ENCODE data around the gene GCN1. TPM values are rescaled to one million over a fixed set of nuclear protein-coding genes. Genes with fewer than 3 reads are reported as not detected.
A peak's percentile ranks its signal among the peaks of the same experiment; 100 is the strongest.
"Not testable (repeated sequence)": the region's sequence is repeated elsewhere in the genome, so short reads cannot be mapped to it uniquely, and the experiment has no call there.

Gene GCN1
- total RNA-seq, 1 donor, result 71.6 TPM

DNA sequence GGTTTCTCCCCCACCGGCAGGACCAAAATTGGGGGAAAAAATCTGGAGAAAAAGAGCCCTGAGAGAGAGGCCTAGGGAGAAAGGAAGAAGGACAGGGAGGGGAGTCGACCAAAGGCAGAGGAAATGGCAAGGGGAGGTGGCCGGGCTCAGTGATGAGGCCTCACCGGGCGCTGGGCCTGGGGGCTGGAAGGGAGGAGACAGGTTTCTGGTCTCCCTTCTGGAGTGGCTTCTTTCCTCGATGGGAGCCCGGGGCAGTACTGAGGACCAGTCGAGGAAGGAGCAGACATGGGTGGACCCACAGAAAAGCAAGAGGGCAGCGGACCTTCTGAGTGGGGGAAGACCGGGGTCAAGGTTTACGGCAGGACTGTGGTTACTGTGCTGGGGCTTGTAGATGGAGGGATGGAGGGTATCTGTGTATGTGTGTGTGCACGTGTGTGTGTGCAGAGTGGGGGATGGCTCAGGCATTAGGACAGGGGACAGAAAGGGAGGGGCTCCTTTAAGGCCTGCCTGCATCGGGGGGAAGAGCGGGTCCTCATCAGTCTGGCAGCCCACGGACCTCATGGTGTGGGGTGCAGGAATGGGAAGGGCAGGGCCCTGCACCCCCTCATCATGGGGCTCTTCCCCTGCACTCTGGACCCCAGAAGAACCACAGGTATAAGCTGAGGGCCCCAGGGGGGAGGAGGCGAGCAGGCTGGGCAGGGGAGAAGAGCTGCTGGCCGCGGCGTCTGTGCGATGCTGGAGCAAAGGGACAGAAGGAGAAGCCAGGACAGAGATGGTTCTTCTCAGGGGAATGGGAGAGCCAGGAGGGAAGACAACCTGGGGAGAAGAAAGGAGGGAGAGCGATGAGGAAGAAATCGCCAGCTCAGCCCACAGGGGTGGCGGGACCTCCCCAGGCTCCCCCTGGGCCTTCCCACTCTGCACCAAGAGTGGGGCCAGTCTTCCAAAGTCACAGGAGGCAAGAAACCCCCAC, 21.5 kb upstream of the GCN1 start:
- no peak for DNase-seq (ENCODE audit: low read depth in 2 of 3, low spot score in 2 of 3)

GRCh38 chr12:120215357-120215735, 20.8 kb upstream of the GCN1 start:
- DNase-seq (ENCODE audit: low read depth in 2 of 3, low spot score in 2 of 3), result no peak

- no peak for DNase-seq (ENCODE audit: low read depth in 2 of 3, low spot score in 2 of 3)
Observed at GRCh38 chr12:120214626-120215356, 20.3 kb upstream of the GCN1 start.

DNA sequence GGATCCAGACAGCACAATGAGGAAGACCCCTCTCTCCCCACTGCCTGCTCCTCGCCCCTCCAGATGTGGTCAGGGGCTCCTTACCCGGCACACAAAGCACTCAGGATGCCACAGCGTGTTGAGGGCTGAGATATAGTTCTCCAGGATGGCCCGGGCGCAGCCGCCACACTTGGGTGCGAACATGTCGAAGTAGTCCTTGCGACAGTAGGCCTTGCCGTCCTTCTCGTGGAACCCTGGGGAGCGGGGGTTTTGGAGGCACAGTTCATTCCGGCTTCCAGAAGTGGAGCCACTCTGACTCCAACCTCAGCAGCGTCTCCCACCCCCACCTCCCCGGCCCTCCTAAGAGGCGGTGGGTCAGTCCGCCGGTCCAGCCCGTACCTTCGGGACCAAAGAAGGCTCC, 19.2 kb upstream of the GCN1 start:
- DNase-seq (ENCODE audit: low read depth in 2 of 3, low spot score in 2 of 3), result no peak

DNA sequence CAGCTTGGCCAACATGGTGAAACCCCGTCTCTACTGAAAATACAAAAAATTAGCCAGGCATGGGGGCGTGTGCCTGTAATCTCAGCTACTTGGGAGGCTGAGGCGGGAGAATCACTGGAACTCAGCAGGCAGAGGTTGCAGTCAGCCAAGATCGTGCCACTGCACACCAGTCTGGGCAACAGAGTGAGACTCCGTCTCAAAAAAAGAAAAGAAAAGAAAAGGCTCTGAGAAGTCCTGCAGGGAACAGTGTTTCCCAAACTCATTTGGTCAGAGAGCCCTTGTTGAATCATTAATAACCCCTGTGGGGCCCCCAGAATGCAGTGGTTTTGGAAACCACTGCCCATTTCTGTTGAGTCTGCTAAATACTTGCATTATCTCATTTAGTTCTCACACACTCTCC, 18.7 kb upstream of the GCN1 start:
- not testable (repeated sequence) for DNase-seq (ENCODE audit: low read depth in 2 of 3, low spot score in 2 of 3)

DNA sequence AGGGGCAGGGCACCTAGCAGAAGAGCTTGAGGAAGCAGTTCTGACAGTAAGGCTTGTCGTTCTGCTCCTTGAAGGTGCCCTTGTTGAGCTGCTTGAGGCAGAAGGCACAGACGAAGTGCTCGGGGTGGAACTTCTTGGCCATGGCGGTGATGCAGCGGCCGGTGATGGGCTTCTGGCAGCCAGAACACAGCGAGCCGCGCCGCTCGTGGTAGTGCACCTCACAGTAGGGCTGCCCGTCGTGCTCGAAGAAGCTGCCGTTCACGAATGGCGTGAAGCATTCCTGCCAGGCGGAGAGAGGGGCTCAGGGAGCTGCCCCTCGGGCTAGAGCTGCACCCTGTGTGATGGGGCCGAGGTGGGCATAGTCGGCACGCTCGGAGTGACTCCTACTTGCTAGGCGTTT, 17.8 kb upstream of the GCN1 start:
- DNase-seq (ENCODE audit: low read depth in 2 of 3, low spot score in 2 of 3), result no peak

GRCh38 chr12:120211904-120212283, 17.4 kb upstream of the GCN1 start:
- DNase-seq (ENCODE audit: low read depth in 2 of 3, low spot score in 2 of 3), result no peak

DNA sequence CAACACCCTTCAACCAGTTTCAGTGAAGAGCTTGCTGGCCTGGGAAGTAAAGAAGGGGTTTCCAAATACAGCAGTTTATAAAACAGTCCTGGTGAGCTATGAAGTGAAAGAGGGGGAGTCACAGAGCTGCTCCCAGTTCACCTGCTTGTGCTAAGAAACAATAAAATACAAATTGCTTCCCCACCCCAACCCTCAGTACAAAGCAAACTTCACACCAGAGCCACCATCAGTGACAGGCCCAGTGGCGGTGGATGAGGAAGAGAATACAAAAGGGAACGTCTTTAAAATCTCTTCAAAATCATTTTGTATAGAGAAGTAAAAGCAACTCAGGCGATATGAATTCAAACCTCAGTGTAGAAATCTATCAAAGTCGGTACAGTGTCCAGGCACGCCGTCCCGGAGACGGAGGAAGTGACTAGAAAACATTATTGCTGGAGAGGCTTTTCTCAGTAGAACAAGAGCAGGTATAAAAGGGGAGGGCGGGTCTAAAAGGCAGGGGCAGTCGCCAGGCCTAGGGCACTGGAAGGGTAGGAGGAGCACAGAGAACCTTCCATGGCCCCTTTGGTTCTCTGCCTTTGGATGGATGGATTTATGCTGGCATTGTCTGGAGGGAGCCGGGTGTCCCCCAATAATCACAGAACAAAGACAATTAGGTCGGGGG, 16.9 kb upstream of the GCN1 start:
- DNase-seq (ENCODE audit: low read depth in 2 of 3, low spot score in 2 of 3), result no peak

DNA sequence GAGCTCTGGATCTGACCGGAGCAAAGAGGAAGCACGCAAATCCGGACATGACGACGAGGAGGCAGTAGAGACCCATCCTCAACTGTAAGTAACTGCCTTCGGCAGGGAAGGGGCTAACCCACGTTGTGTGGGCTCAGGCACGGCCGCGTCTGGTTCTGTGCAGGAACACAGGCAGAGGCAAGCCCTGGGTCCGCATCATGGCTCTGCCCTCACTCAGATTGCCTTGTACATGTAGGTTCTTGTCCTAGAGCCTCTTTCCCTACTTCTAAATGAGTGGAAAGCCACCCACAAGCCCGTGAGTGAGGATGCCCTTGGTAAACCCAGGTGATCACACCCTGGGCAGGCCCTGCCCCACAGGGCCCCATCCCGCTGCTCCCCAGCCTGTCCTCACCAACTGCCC, 15.3 kb upstream of the GCN1 start:
- DNase-seq (ENCODE audit: low read depth in 2 of 3, low spot score in 2 of 3), result no peak

- no peak for DNase-seq (ENCODE audit: low read depth in 2 of 3, low spot score in 2 of 3)
Observed at GRCh38 chr12:120207227-120207626, 12.7 kb upstream of the GCN1 start.

GRCh38 chr12:120206781-120207180, 12.3 kb upstream of the GCN1 start:
- DNase-seq (ENCODE audit: low read depth in 2 of 3, low spot score in 2 of 3), result not testable (repeated sequence)

- no peak for DNase-seq (ENCODE audit: low read depth in 2 of 3, low spot score in 2 of 3)
Observed at GRCh38 chr12:120206228-120206627, 11.7 kb upstream of the GCN1 start.

- DNase-seq (ENCODE audit: low read depth in 2 of 3, low spot score in 2 of 3), result no peak
Observed at GRCh38 chr12:120204171-120204570, 9.7 kb upstream of the GCN1 start.

GRCh38 chr12:120200364-120200800, 5.9 kb upstream of the GCN1 start:
- no peak for DNase-seq (ENCODE audit: low read depth in 2 of 3, low spot score in 2 of 3)

- DNase-seq (ENCODE audit: low read depth in 2 of 3, low spot score in 2 of 3), result peak in 1 of 3 donors; percentile 8
Observed at GRCh38 chr12:120199595-120200306, 5.2 kb upstream of the GCN1 start.

DNA sequence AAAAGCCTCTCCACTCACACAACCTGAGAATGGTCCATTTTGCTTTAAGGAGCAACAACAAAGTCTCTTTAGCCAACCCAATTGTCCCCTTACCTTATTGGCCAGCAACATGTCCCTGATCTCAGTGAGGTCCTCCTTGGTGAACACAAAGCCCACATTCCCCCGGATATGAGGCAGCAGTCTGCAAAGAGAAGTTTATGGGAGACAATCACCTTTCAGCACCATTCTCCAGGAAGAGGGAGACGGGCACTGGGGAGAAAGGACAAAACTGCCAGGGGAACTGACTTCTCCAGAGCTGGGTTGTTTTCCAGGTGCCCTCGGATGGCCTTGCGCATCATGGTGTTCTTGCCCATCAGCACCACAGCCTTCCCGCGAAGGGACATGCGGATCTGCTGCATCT, 4.5 kb upstream of the GCN1 start:
- DNase-seq (ENCODE audit: low read depth in 2 of 3, low spot score in 2 of 3), result no peak

- DNase-seq (ENCODE audit: low read depth in 2 of 3, low spot score in 2 of 3), result no peak
Observed at GRCh38 chr12:120197542-120197887, 3.0 kb upstream of the GCN1 start.

DNA sequence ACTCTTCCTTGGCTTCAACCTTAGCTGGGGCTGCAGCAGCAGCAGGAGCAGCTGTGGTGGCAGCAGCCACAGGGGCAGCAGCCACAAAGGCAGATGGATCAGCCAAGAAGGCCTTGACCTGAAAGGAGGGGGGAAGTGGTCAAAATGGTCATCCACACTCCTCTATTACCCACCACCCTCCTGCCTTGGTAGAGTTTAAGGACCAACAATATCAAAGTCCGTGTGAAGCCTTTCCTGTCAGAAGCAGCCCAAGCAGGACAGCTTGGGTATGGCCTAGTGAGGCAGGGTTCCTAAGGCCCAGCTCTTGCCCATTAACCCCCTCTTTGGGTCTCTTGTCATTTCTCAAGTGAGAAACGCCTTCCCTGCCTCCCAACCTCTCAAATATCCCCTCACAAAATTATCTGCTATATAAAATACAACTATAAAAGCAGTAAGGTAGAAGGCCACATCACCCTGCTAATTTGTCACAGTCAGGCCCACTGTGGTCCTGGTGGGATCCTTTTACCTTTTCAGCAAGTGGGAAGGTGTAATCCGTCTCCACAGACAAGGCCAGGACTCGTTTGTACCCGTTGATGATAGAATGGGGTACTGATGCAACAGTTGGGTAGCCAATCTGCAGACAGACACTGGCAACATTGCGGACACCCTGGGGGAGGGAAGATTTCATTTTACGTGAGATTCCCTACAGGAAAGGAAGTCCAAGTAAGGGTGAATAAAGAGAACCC, 2.5 kb upstream of the GCN1 start:
- not testable (repeated sequence) for DNase-seq (ENCODE audit: low read depth in 2 of 3, low spot score in 2 of 3)

GRCh38 chr12:120196363-120196762, 1.8 kb upstream of the GCN1 start:
- no peak for DNase-seq (ENCODE audit: low read depth in 2 of 3, low spot score in 2 of 3)

GRCh38 chr12:120194226-120194533, 335 bp downstream of the GCN1 start:
- DNase-seq (ENCODE audit: low read depth in 2 of 3, low spot score in 2 of 3), result no peak

Data from hematopoietic multipotent progenitor cell (in vitro differentiated cells).